ENCODE data around the gene KCNG4.

- no peak for TF ChIP-seq CTCF (IDR thresholded peaks at IDR 0.05; ENCODE audit: poor library complexity, severe bottlenecking)
- no peak for TF ChIP-seq EZH2 (IDR thresholded peaks at IDR 0.05; ENCODE audit: borderline replicate concordance, insufficient read depth, low read length, poor library complexity, severe bottlenecking)
- no peak for TF ChIP-seq RAD21 (conservative IDR thresholded peaks at IDR 0.05)
- no peak for TF ChIP-seq POLR2AphosphoS5 (IDR thresholded peaks at IDR 0.05)
- no peak for TF ChIP-seq TAF1 (IDR thresholded peaks at IDR 0.05; ENCODE audit: low read depth)
- TF ChIP-seq EP300 (conservative IDR thresholded peaks at IDR 0.05; ENCODE audit: poor library complexity, severe bottlenecking) = no peak
These were observed 58.5 kb downstream of the KCNG4 start for GRCh38 chr16:84181144-84181915.

Measured in neural cell (in vitro differentiated cells).